Measurements from ENCODE around the gene PPFIBP2.

- no peak for TF ChIP-seq CTCF (conservative IDR thresholded peaks at IDR 0.05)
- TF ChIP-seq ZFX (IDR thresholded peaks at IDR 0.05): no peak
These were observed 14.8 kb downstream of the PPFIBP2 start for GRCh38 chr11:7528514-7529049.
